Raji (cell line): ENCODE data around the gene ROR1.

Source experiments
- POLR2A ChIP-seq: IDR thresholded peaks from 2 replicates; pipeline ENCODE4 v1.6.1; 2011; ENCODE audit warnings: low read depth, low read length, control low read depth; ENCODE audit not compliant: insufficient read depth

The ROR1 gene

DNA sequence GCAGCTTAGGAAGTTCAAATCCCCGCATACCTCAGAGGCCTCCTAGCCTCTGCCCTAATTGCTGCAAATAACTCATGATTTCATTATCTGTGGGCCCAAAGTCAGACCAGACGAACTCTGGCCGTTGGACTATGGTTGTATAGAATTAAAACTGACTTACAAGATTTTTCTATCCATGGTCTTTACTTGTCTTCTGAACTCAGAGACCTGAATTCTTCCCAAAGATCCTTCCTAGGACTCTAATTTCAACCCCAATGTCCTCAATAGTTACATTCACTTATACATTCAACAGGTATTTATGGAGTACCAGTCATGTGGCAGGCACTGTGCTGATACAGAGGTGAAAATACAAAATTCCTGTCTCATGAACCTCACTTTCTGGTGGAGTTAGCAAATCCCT is 247.2 kb downstream of the ROR1 start:
- TF ChIP-seq POLR2A = no peak

GRCh38 chr1:64025051-64025450 is 251.2 kb downstream of the ROR1 start:
- TF ChIP-seq POLR2A = no peak

GRCh38 chr1:64029037-64029436 is 255.2 kb downstream of the ROR1 start:
- no peak for TF ChIP-seq POLR2A

DNA sequence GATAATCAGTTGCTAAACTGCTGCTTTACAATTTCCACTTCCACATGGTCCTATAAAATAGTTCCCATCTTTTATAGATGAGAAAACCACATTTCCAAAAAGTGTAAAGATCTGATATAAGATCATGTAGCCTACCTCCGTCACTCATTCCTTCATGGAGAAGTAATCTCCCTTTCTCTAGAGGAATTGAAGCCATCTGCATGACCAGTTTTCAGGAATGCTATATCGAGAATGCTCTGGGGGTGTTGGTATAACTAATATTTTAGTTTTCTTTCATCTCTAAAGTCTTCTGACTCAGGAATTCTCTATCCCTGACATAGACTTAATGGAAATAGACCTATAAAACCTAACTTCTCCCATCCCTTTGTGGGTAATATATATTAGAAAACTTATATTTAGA is 256.6 kb downstream of the ROR1 start:
- TF ChIP-seq POLR2A = no peak

GRCh38 chr1:64031236-64031635 is 257.4 kb downstream of the ROR1 start:
- no peak for TF ChIP-seq POLR2A

DNA sequence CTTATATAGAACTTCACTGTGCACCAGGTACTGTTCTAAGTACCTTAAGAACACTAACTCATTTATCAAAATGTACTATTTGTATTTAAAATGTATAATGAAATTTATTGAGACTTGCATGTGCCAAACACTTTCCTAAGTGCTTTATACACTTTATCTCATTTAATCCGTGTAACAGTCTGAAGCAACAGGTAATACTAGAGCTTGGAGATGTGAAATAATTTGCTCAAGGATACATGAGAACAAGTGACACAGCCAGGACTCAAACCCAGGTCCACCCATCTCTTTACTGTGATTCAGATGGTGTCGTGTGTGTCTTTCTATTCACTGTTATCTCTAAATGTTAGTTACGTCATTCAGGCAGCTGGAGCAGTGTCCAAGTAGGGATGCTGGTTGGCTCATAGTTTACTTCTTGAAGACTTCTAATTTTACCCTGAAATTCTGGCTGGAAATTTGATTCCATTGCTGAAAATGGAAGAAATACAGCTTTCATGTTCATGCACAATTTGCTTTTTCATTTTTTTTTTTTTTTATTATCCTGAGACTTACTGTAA is 259.9 kb downstream of the ROR1 start:
- TF ChIP-seq POLR2A = no peak

- TF ChIP-seq POLR2A = no peak
Measured at GRCh38 chr1:64036549-64036948, 262.7 kb downstream of the ROR1 start.

DNA sequence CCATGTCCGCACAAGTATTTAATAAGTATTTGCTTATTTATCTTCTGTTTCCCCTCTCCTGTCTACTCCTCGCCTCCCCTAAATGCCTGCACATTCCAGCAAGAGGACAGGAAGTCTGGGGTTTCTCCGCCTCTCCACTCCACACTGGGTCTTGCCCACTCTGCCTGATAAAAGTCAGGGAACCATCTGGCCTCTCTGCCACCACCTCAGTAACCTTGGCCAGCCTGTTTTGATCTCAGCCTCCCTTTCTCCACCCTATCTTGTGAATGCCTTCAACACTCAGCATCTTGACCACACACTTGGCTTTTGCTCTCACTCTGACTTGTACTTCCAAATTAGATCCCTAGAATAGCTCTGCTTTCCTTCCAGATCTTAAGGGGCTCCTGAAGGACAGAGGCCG is 264.3 kb downstream of the ROR1 start:
- TF ChIP-seq POLR2A = no peak

DNA sequence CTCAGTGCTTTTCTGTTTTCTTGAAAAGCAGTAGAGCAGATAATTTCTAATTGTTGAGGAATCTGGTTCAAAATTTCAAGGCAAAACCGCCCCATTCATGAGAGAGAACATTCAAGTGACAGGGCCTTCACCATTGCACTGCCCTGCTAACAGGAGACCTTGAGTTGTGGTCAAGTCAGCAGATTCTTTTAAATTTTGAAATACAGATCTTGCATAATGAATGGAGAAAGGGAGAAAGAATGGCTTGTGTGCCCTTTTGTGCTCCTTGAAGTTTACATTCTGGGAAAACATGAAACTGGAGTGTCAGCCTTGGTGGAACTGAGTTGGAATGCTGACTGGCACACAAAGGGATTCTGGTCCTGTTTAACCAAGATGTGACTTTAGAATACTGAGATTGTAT is 265.1 kb downstream of the ROR1 start:
- TF ChIP-seq POLR2A = no peak

DNA sequence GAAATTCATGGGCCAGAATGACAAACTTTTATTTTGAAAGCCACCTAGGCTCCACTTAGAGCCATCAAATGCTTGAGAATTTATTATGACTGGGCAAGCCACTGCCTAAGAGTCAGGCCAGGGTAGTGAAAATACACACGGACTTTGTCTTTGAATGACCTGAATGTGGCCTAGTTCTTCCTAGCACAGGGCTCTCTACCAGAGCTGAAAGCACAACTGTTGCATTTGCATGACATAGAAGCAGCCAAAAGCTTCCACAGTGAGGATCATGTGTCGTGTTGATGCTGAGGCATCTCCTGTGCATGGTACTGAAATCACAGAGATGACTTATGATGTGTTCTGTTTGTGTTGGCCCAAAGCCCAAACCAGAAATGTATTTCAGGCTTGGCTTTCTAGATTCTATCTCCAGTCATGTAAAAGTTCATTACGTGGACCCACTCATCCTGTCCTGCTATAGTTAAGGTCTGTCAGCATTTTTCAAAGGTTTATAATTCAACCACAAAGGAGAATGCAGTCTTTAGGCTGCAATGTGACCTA is 265.6 kb downstream of the ROR1 start:
- TF ChIP-seq POLR2A = no peak

GRCh38 chr1:64041371-64042131 is 267.7 kb downstream of the ROR1 start:
- TF ChIP-seq POLR2A = no peak

DNA sequence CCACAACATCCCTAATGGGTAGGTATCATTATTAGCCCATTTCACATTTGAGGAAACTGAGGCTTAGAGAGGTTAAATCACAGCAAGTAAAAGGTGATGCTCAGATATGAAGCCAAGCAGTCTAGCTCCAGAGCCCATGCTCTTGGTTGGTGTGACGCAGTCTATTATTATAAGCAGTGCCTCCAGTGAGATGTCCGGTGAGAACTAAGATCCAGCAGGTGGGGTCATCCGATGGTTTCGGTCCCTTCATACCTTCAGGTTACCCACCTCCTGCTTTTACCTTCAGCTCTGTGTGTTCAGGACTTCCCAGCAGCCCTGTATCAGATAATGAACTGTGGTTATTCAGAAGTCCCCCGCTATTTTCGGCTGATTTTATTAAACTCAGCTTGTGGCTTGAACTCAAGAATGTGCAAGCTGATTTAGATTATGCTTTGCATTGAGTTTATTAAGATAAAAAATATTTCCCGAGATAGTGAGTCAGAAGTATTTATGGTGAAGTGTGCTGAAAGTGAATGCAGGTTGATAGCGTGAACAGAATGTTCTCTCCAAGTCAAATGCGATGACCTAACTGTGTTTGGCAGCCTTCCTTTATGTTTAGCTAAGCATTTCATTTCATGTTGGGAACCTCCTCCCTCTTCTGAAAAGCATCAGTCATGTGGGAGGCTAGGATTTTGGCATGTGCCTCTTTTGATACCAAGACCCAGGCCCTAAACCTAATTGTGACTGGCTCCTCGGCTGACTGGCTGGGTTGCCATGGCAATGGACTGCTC is 268.7 kb downstream of the ROR1 start:
- no peak for TF ChIP-seq POLR2A

- TF ChIP-seq POLR2A = no peak
Measured at GRCh38 chr1:64043288-64043687, 269.5 kb downstream of the ROR1 start.

DNA sequence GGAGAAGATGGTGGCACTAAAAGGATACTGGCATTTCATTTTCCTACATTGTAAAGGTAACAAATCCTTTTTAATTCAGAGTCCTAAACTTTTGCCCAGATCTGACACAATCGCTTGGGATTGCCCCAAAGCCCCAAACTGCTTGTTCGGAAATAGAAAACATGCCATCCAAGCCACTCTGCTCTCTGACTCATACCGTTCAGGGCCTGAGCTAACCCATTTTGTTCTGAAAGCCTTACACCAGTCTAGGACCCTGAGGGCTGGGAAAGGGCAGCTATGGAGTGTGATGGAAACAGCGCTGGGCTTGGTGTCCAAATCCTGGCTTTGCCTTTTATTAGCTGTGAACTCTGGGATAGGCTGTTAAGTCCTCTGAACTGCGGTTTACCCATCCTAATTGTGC is 270.2 kb downstream of the ROR1 start:
- TF ChIP-seq POLR2A = no peak

DNA sequence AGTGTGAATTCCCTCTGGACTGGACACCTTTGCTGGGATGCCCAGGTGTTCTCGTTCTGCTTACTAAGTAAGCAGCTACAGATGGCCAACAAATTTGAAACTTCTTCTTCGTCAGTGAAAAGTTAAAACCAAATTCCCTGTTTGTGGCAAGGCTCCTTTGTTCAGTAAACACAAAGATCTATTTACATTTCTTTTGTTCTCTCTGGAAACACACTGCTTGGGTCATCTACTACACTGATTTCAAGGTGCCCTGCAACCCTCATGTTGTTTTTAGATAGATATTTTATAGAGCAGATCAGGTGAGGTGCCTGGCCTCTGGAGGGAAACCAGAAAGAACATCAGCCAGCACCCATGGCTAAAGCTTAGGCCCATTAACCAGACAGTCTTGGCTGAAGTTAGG is 272.4 kb downstream of the ROR1 start:
- TF ChIP-seq POLR2A = no peak

DNA sequence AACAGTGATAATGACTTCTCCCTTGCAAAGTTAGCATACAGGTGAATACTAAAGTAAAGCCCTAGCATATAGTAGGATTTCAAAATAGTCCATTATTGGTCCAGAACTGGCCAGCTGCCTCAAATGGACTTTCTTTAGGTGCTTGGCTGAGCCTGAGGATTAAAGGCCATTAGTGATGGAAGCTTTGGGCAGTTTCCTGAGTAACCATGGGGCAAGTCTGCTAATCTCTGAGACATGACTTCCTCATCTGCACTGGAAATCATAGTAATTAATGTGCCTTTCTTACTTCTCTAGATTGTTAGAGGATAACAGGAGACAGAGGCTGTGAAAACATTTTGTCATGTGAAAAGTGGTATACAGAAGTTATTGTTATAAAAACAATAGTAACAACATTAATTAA is 273.1 kb downstream of the ROR1 start:
- TF ChIP-seq POLR2A = no peak
